WERI-Rb-1 (cell line): ENCODE data around the gene OGDHL.

ENCODE experiments used
- DNase-seq: peaks from one replicate; pipeline ENCODE4 v3.0.0-alpha.2; 2020
- H3K27ac ChIP-seq: fragments of 250-450 bp; sonication (Bioruptor Pico); 2 replicates; pipeline ENCODE4 v1.5.1; 2020; ENCODE audit warnings: mild to moderate bottlenecking, moderate library complexity
- H3K27me3 ChIP-seq: fragments of 250-450 bp; sonication (Bioruptor Pico); 2 replicates; pipeline ENCODE4 v1.5.1; 2021; ENCODE audit warnings: mild to moderate bottlenecking, low read depth, moderate library complexity; ENCODE audit not compliant: insufficient read depth, severe bottlenecking
- H3K36me3 ChIP-seq: fragments of 250-450 bp; sonication (Bioruptor Pico); 2 replicates; pipeline ENCODE4 v1.5.1; 2020; ENCODE audit warnings: mild to moderate bottlenecking, moderate library complexity
- H3K4me3 ChIP-seq: 2 replicates; pipeline ENCODE4 v1.5.1; 2011; ENCODE audit warnings: low read depth, mild to moderate bottlenecking, control low read depth, low read length
- H3K9me3 ChIP-seq: fragments of 250-450 bp; sonication (Bioruptor Pico); 2 replicates; pipeline ENCODE4 v1.5.1; 2021; ENCODE audit warnings: mild to moderate bottlenecking, moderate library complexity; ENCODE audit not compliant: severe bottlenecking
- CTCF ChIP-seq: IDR thresholded peaks from 2 replicates; pipeline ENCODE4 v1.5.1; 2011; ENCODE audit warnings: low read depth, mild to moderate bottlenecking, control low read depth, inconsistent platforms, low read length

Gene OGDHL

GRCh38 chr10:49744091-49744685, 17.9 kb downstream of the OGDHL start:
- H3K36me3 ChIP-seq, result no peaks in the 10 kb centered on the region
- DNase-seq, result no peak
- no peak for TF ChIP-seq CTCF
- no peak overlapping the region for H3K27ac ChIP-seq
- no peaks in the 10 kb centered on the region for H3K9me3 ChIP-seq
- H3K4me3 ChIP-seq, result no peak overlapping the region
- no peaks in the 10 kb centered on the region for H3K27me3 ChIP-seq

GRCh38 chr10:49743464-49744075, 18.6 kb downstream of the OGDHL start:
- H3K27ac ChIP-seq, result no peak overlapping the region
- DNase-seq, result no peak
- H3K4me3 ChIP-seq, result no peak overlapping the region
- H3K9me3 ChIP-seq, result no peaks in the 10 kb centered on the region
- TF ChIP-seq CTCF, result no peak
- H3K36me3 ChIP-seq, result no peaks in the 10 kb centered on the region
- H3K27me3 ChIP-seq, result no peaks in the 10 kb centered on the region

GRCh38 chr10:49742683-49743463, 19.2 kb downstream of the OGDHL start:
- Histone ChIP-seq H3K27me3 (no peaks in the 10 kb centered on the region), H3K9me3 (no peaks in the 10 kb centered on the region), H3K4me3 (no peak overlapping the region), H3K27ac (no peak overlapping the region), H3K36me3 (no peaks in the 10 kb centered on the region)
- TF ChIP-seq CTCF, result no peak
- DNase-seq, result no peak

- Histone ChIP-seq H3K27ac (no peak overlapping the region), H3K9me3 (no peaks in the 10 kb centered on the region), H3K27me3 (no peaks in the 10 kb centered on the region), H3K36me3 (no peaks in the 10 kb centered on the region), H3K4me3 (no peak overlapping the region)
- TF ChIP-seq CTCF, result no peak
- no peak for DNase-seq
Measured at GRCh38 chr10:49741108-49741995, 20.8 kb downstream of the OGDHL start.

GRCh38 chr10:49740346-49741107, 21.6 kb downstream of the OGDHL start:
- no peak overlapping the region for H3K27ac ChIP-seq
- no peaks in the 10 kb centered on the region for H3K36me3 ChIP-seq
- H3K4me3 ChIP-seq, result no peak overlapping the region
- DNase-seq, result no peak
- no peaks in the 10 kb centered on the region for H3K27me3 ChIP-seq
- TF ChIP-seq CTCF, result no peak
- no peaks in the 10 kb centered on the region for H3K9me3 ChIP-seq
